Right lobe of liver (tissue), 4 donors: ENCODE data around the gene PGC.

Experiments
- CTCF ChIP-seq, 4 donors: fragments of 200-600 bp in 3 of 4; fragments of 450-650 bp in 1 of 4; IDR thresholded peaks; one replicate each; pipeline versions ENCODE4 v1.5.1 to v1.8.0; 2016 to 2022; ENCODE audit warnings: antibody characterized with exemption in 4 of 4, mild to moderate bottlenecking in 2 of 4
- POLR2A ChIP-seq: fragments of 450-650 bp; IDR thresholded peaks from one replicate; pipeline ENCODE4 v1.6.1; 2017; ENCODE audit warnings: antibody characterized with exemption, mild to moderate bottlenecking
- donor health status: DM: no; HTN: no; CAD: no.
- donor health status: DM: no; HTN: no; CAD: no.
- donor health status: DM: no; HTN: yes; CAD: no.

- no peak for TF ChIP-seq CTCF (IDR thresholded peaks at IDR 0.05)
- TF ChIP-seq POLR2A: no peak
These were observed 30.5 kb upstream of the PGC start for GRCh38 chr6:41777551-41778285.
